Thoracic aorta (tissue), 2 donors: ENCODE results near the gene ACAP2. TPM values are rescaled to one million over a fixed set of nuclear protein-coding genes. Genes with fewer than 3 reads are reported as not detected.

Experiments
- ATAC-seq: fragments of 150-250 bp; one replicate; pipeline ENCODE4 v1.8.0; 2017; ENCODE audit warnings: low read depth; ENCODE audit not compliant: insufficient number of reproducible peaks, low FRiP score
- DNase-seq: peaks from one replicate; pipeline ENCODE4 v3.0.0-alpha.2; 2020; ENCODE audit warnings: low spot score
- H3K27ac ChIP-seq, 2 donors: fragments of 200-600 bp; sonication (generic); 1 replicate in 1 of 2; 2 replicates in 1 of 2; pipeline ENCODE4 v1.5.1; 2016; ENCODE audit warnings: mild to moderate bottlenecking in 2 of 2, moderate library complexity in 2 of 2
- H3K27me3 ChIP-seq: fragments of 200-600 bp; sonication (generic); replicated peaks from 2 replicates; pipeline ENCODE4 v1.6.0; 2016; ENCODE audit warnings: mild to moderate bottlenecking; ENCODE audit not compliant: insufficient read depth
- H3K36me3 ChIP-seq: fragments of 200-600 bp; sonication (generic); one replicate; pipeline ENCODE4 v1.5.1; 2016
- H3K4me1 ChIP-seq, 2 donors: fragments of 200-600 bp; sonication (generic); 1 replicate in 1 of 2; 2 replicates in 1 of 2; pipeline versions ENCODE4 v1.5.1 to v1.6.0; 2016; ENCODE audit warnings: low read depth in 2 of 2, mild to moderate bottlenecking in 1 of 2; ENCODE audit not compliant: control insufficient read depth in 1 of 2
- H3K4me3 ChIP-seq: fragments of 200-600 bp; sonication (generic); 2 replicates; pipeline ENCODE4 v1.5.1; 2016; ENCODE audit warnings: mild to moderate bottlenecking
- H3K9me3 ChIP-seq: fragments of 200-600 bp; sonication (generic); 2 replicates; pipeline ENCODE4 v1.5.1; 2016
- total RNA-seq, 2 donors: library from RNA; depleted of rRNA; stranded (reverse); fragments of >200 nt; gene quantifications; one replicate each; pipeline versions ENCODE4 v1.1.0 to v1.2.3, GENCODE V29; 2016
- TF ChIP-seq, protein P1 (sequence below): fragments of 200-600 bp; sonication (generic); IDR thresholded peaks from one replicate; pipeline ENCODE4 v1.5.1; 2019; ENCODE audit warnings: antibody characterized with exemption

The ACAP2 gene
- total RNA-seq, 2 donors from 2014 or later = 32.2 to 56.7 TPM

DNA sequence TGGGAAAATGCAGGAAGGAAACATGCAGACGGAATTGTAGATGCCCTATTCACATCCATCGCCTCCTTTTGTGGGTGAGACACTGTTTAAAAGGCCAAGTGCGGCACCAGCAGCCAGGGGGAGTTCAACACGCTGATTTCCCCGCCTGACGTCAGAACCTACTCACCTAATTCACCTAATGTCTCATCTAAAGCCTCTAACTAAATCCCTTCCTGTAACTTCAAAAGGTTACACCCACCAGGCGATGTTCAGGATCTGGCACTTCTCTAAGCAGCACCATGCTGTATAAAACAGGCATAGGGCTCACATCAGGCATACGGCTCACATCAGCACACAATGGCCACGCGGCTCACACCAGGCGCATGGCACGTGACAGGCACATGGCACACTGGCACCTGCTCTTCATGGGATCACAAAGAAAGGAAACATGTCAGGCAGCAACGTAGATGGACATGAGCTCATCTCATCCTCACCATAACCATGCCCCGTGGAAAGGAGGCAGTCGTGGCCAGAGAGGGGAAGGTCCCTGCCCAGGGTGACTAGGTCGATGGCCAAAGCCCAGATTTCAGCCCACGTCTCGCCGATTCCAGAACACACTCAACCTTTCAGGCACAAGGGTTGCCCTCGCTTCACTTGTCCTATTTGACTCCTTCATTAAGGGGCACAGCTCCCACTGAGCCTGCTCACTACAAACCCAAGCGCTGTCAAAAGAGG, 193.6 kb downstream of the ACAP2 start:
- ATAC-seq = no peak
- H3K36me3 ChIP-seq = no peaks in the 10 kb centered on the region
- no peak overlapping the region for H3K27ac ChIP-seq

DNA sequence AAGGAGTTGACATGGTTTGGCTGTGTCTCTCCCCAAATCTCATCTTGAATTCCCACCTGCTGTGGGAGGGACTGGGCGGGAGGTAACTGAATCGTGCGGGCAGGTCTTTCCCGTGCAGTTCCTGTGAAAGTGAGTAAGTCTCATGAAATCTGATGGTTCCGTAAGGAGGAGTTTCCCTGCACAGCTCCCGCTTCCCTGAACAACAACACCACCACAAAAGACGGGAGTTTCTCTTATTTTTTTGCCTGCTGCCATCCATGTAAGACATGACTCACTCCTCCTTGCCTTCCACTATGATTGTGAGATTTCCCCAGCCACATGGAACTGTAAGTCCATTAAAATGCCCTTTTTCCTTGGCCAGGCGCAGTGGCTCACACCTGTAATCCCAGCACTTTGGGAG, 194.5 kb downstream of the ACAP2 start:
- Histone ChIP-seq H3K9me3 (no peaks in the 10 kb centered on the region), H3K27me3 (no peaks in the 10 kb centered on the region), H3K27ac (no peak overlapping the region), H3K4me3 (no peak overlapping the region), H3K36me3 (no peaks in the 10 kb centered on the region), H3K4me1 (no peaks in the 10 kb centered on the region)
- TF ChIP-seq, protein P1, sequence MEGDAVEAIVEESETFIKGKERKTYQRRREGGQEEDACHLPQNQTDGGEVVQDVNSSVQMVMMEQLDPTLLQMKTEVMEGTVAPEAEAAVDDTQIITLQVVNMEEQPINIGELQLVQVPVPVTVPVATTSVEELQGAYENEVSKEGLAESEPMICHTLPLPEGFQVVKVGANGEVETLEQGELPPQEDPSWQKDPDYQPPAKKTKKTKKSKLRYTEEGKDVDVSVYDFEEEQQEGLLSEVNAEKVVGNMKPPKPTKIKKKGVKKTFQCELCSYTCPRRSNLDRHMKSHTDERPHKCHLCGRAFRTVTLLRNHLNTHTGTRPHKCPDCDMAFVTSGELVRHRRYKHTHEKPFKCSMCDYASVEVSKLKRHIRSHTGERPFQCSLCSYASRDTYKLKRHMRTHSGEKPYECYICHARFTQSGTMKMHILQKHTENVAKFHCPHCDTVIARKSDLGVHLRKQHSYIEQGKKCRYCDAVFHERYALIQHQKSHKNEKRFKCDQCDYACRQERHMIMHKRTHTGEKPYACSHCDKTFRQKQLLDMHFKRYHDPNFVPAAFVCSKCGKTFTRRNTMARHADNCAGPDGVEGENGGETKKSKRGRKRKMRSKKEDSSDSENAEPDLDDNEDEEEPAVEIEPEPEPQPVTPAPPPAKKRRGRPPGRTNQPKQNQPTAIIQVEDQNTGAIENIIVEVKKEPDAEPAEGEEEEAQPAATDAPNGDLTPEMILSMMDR = no peak
- ATAC-seq = no peak
- no peak for DNase-seq

More for the DNA sequence above, 193.6 kb downstream of the ACAP2 start:
- Histone ChIP-seq H3K4me3 (no peak overlapping the region), H3K27me3 (no peaks in the 10 kb centered on the region), H3K4me1 (no peaks in the 10 kb centered on the region), H3K9me3 (no peaks in the 10 kb centered on the region)
- DNase-seq = no peak
- TF ChIP-seq, protein P1 = no peak

DNA sequence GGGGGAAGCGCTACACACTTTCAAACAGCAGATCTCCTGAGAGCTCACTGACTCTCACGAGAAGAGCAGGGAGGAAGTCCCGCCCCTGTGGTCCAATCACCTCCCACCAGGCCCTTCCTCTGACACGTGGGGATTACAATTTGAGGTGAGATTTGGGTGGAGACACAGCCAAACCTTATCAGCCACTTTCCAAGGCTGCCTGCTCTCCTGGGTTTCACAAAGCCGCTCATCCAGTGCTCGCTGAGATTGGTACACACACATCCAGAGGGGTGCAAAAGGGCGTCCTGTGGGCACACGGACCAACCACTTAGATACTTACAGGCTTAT, 195.0 kb downstream of the ACAP2 start:
- no peaks in the 10 kb centered on the region for H3K4me1 ChIP-seq
- no peak overlapping the region for H3K27ac ChIP-seq
- H3K27me3 ChIP-seq = no peaks in the 10 kb centered on the region
- no peak for ATAC-seq
- no peaks in the 10 kb centered on the region for H3K9me3 ChIP-seq
- no peak for DNase-seq
- no peaks in the 10 kb centered on the region for H3K36me3 ChIP-seq
- H3K4me3 ChIP-seq = no peak overlapping the region
- TF ChIP-seq, protein P1 = no peak

DNA sequence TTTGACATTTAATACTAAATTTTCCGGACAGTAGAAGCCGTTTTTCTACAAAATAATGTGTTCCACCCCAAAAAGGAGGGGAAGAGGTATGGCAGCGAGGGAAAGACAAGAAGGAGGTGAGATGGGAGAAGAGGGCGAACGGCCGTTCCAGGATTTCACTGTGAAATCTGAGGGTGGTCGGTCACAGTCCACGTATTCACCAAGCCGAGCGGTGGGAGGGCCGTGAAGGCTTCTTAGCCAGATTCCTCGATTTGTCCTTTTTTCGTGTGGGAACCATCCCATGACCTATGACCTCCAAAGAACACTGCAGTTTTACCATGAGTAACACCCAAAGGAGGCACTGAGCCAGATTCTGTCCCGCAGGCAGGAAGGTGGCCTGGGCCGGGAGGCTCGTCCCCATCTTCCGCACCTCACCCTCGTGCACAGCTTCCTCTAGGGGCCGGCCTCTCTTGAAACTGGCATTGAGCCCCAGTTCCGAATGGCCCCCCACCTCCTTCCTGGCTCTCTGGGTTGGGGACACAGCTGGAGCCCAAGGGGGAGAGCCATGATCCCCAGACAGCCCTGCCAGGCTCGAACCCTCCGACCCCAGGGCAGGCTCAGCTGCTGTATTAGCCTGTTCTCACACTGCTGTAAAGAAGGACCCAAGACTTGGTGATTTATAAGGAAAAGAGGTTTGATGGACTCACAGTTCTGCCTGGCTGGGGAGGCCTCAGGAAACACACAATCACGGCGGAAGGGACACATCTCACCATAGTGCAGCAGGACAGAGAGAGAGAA, 195.5 kb downstream of the ACAP2 start:
- Histone ChIP-seq H3K36me3 (no peaks in the 10 kb centered on the region), H3K9me3 (no peaks in the 10 kb centered on the region), H3K4me3 (no peak overlapping the region), H3K27me3 (no peaks in the 10 kb centered on the region), H3K27ac (no peak overlapping the region), H3K4me1 (no peaks in the 10 kb centered on the region)
- TF ChIP-seq, protein P1 = no peak
- ATAC-seq = no peak
- DNase-seq = no peak

DNA sequence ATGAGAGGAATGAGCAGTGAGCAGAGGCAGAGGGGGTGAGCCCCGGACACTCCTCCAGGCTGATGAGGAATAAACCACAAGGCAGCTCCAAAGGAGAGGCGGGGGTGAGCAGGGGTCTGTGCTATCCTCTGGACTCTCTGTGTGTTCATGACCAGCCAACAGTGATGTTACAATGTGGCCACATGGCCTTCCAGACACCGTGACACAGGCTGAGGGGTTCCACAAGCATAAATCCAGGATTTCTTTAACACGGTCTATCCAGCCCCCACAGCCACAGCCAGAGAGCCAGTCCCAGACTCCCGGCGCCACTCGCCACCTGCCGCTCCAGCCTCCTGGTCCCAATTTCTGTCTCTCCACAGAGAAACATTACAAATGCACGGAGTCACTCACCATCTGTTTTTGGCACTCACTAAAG, 196.2 kb downstream of the ACAP2 start:
- H3K27me3 ChIP-seq = no peaks in the 10 kb centered on the region
- no peak overlapping the region for H3K4me3 ChIP-seq
- H3K36me3 ChIP-seq = no peaks in the 10 kb centered on the region
- TF ChIP-seq, protein P1 = no peak
- H3K4me1 ChIP-seq = no peaks in the 10 kb centered on the region
- H3K9me3 ChIP-seq = no peaks in the 10 kb centered on the region
- no peak overlapping the region for H3K27ac ChIP-seq
- DNase-seq (no peak), ATAC-seq (no peak)
